MCF 10A (cell line): ENCODE data around the gene ADCK2. TPM values are rescaled to one million over a fixed set of nuclear protein-coding genes. Genes with fewer than 3 reads are reported as not detected.

Experiments
- BruUV-seq: library from RNA; stranded (reverse); fragments of 400-500 nt; replicated peaks from 2 replicates; lab custom pipeline; 2021; lab: Mats Ljungman, UMichigan
- CTCF ChIA-PET: fragments of 300-600 bp; sonication (Branson Sonifier 250); formaldehyde crosslinking; extraction: SDS; loops from one replicate; lab custom pipeline; 2021; ENCODE audit warnings: antibody characterized with exemption, inconsistent platforms; lab: Yijun Ruan, JAX
- POLR2A ChIA-PET: fragments of 300-600, 350-650 bp; sonication (Branson Sonifier 250); formaldehyde crosslinking; extraction: SDS; loops from one replicate; lab custom pipeline; 2020; ENCODE audit warnings: antibody characterized with exemption, inconsistent platforms; lab: Yijun Ruan, JAX
- DNase-seq: peaks from one replicate; pipeline ENCODE4 v3.0.0-alpha.2; 2018; ENCODE audit not compliant: unreplicated experiment
- H3K27ac Mint-ChIP-seq: one replicate; pipeline ENCODE4 v1.8.0; 2022; ENCODE audit warnings: mild to moderate bottlenecking, low read depth, mixed read lengths; ENCODE audit not compliant: unreplicated experiment
- H3K27me3 Mint-ChIP-seq: one replicate; pipeline ENCODE4 v1.8.0; 2022; ENCODE audit warnings: mixed read lengths; ENCODE audit not compliant: insufficient read depth, unreplicated experiment
- H3K36me3 Mint-ChIP-seq: one replicate; pipeline ENCODE4 v1.8.0; 2022; ENCODE audit warnings: mild to moderate bottlenecking, moderate library complexity, mixed read lengths; ENCODE audit not compliant: insufficient read depth, unreplicated experiment
- H3K4me1 Mint-ChIP-seq: one replicate; pipeline ENCODE4 v1.8.0; 2022; ENCODE audit warnings: mixed read lengths; ENCODE audit not compliant: insufficient read depth, unreplicated experiment
- H3K4me3 Mint-ChIP-seq: one replicate; pipeline ENCODE4 v1.8.0; 2022; ENCODE audit warnings: mild to moderate bottlenecking, moderate library complexity, mixed read lengths; ENCODE audit not compliant: unreplicated experiment
- H3K9me3 Mint-ChIP-seq: one replicate; pipeline ENCODE4 v1.8.0; 2022; ENCODE audit warnings: mixed read lengths; ENCODE audit not compliant: unreplicated experiment
- CTCF ChIP-seq: fragments of 200-600 bp; IDR thresholded peaks from one replicate; pipeline ENCODE4 v1.8.0; 2022; ENCODE audit warnings: antibody characterized with exemption, mild to moderate bottlenecking; ENCODE audit not compliant: unreplicated experiment
- intact Hi-C: fragments of 100-400 bp; cut with micrococcal nuclease; formaldehyde crosslinking; loops from 2 replicates; pipeline ENCODE4 v1.14.1; 2022
- total RNA-seq: library from RNA; stranded (reverse); gene quantifications from 2 replicates; pipeline ENCODE4 v1.2.3, GENCODE V29; 2022

Gene ADCK2
- total RNA-seq, 1 experiment from 2014 or later, result 22.2 TPM

- no peak for DNase-seq
- POLR2A ChIA-PET, result interaction anchor here (0.6 to 1.1 kb wide), 2 partner anchors 11 to 871 kb away, joined by 3 read pairs; no protein-coding TSS in a partner anchor
- Mint-ChIP-seq H3K9me3 (no peaks in the 10 kb centered on the region), H3K36me3 (peaks cover 83% of the 10 kb centered on the region), H3K27me3 (no peaks in the 10 kb centered on the region), H3K4me1 (no peaks in the 10 kb centered on the region), H3K4me3 (no peak overlapping the region), H3K27ac (no peak overlapping the region)
- TF ChIP-seq CTCF, result no peak
- no TSS peak for BruUV-seq
- CTCF ChIA-PET, result interaction anchor here (0.6 kb wide), 1 partner anchor 1860 kb away, joined by 3 read pairs; no protein-coding TSS in a partner anchor
- intact Hi-C loops, result no loop called here
These were observed 8.1 kb downstream of the ADCK2 start for GRCh38 chr7:140680886-140681285.

- intact Hi-C loops, result no loop called here
- TF ChIP-seq CTCF, result no peak
- BruUV-seq, result no TSS peak
- Mint-ChIP-seq H3K4me3 (no peak overlapping the region), H3K27ac (no peak overlapping the region), H3K36me3 (peaks cover 78% of the 10 kb centered on the region), H3K4me1 (no peaks in the 10 kb centered on the region), H3K27me3 (no peaks in the 10 kb centered on the region), H3K9me3 (no peaks in the 10 kb centered on the region)
- ChIA-PET CTCF (interaction anchor here (0.6 to 0.7 kb wide), 2 partner anchors 9 to 28 kb away, joined by 3 to 4 read pairs; partner anchors contain the start of gene ADCK2), POLR2A (no interaction called here)
- no peak for DNase-seq
These were observed 9.0 kb downstream of the ADCK2 start for GRCh38 chr7:140681766-140682165.

GRCh38 chr7:140683657-140684056 lies 10.9 kb downstream of the ADCK2 start:
- POLR2A ChIA-PET, result interaction anchor here (1.2 kb wide), 1 partner anchor 10 kb away, joined by 3 read pairs; the partner anchor contains the start of gene ADCK2
- intact Hi-C loops, result no loop called here
- BruUV-seq, result no TSS peak
- TF ChIP-seq CTCF, result no peak
- H3K27ac Mint-ChIP-seq, result no peak overlapping the region
- no peaks in the 10 kb centered on the region for H3K27me3 Mint-ChIP-seq
- no peak for DNase-seq
- no peak overlapping the region for H3K4me3 Mint-ChIP-seq
- peaks cover 76% of the 10 kb centered on the region for H3K36me3 Mint-ChIP-seq
- no peaks in the 10 kb centered on the region for H3K4me1 Mint-ChIP-seq
- H3K9me3 Mint-ChIP-seq, result no peaks in the 10 kb centered on the region
- CTCF ChIA-PET, result no interaction called here

- H3K27me3 Mint-ChIP-seq, result no peaks in the 10 kb centered on the region
- ChIA-PET POLR2A (interaction anchor here (1.2 kb wide), 1 partner anchor 11 kb away, joined by 3 read pairs; the partner anchor contains the start of gene ADCK2), CTCF (interaction anchor here (0.6 to 1.1 kb wide), 2 partner anchors 9 to 191 kb away, joined by 3 read pairs; no protein-coding TSS in a partner anchor)
- TF ChIP-seq CTCF, result no peak
- no TSS peak for BruUV-seq
- DNase-seq, result no peak
- no peaks in the 10 kb centered on the region for H3K4me1 Mint-ChIP-seq
- H3K36me3 Mint-ChIP-seq, result peaks cover 71% of the 10 kb centered on the region
- no peak overlapping the region for H3K27ac Mint-ChIP-seq
- no peaks in the 10 kb centered on the region for H3K9me3 Mint-ChIP-seq
- no peak overlapping the region for H3K4me3 Mint-ChIP-seq
- intact Hi-C loops, result no loop called here
These were observed 11.6 kb downstream of the ADCK2 start for GRCh38 chr7:140684066-140684950.
